Measurements from ENCODE around the gene PRM1. TPM values are rescaled to one million over a fixed set of nuclear protein-coding genes. Genes with fewer than 3 reads are reported as not detected.

The PRM1 gene
- total RNA-seq, 2 donors from 2014 or later, result not detected

DNA sequence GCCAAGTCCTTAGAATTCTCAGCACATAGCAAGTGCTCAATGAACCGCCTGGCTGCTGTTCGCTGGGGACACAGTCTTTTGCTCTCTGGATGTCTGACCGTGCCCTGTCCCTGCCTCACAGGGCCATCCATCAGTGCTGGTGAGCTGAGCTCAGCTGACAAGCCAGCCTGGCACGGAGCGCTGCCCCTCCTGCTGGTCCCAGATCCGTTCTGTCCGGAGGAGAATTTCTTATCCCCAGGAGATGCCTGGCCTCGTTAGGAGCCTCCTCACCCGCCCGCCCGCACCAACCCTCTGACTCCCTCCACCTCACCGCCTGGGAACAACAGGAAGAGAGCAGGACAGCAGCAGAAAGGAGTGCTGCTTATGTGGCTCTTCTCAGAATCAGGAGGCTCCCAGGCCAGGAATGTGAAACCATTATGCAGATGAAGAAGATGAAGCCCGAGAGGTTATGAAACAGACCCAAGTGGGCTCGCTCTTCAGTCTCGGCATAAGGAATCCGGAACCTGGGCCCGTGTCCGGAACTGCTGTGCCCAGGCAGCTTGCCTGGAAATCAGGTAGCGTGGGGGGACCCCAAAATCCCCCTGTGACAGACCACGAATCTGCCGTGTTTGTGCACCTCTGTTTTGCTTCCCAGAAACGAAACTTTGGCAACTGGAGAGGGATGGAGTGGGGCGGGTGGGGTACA lies 35.3 kb upstream of the PRM1 start:
- no peaks in the 10 kb centered on the region for H3K36me3 ChIP-seq
- no peaks in the 10 kb centered on the region for H3K9me3 ChIP-seq
- TF ChIP-seq, protein P1, sequence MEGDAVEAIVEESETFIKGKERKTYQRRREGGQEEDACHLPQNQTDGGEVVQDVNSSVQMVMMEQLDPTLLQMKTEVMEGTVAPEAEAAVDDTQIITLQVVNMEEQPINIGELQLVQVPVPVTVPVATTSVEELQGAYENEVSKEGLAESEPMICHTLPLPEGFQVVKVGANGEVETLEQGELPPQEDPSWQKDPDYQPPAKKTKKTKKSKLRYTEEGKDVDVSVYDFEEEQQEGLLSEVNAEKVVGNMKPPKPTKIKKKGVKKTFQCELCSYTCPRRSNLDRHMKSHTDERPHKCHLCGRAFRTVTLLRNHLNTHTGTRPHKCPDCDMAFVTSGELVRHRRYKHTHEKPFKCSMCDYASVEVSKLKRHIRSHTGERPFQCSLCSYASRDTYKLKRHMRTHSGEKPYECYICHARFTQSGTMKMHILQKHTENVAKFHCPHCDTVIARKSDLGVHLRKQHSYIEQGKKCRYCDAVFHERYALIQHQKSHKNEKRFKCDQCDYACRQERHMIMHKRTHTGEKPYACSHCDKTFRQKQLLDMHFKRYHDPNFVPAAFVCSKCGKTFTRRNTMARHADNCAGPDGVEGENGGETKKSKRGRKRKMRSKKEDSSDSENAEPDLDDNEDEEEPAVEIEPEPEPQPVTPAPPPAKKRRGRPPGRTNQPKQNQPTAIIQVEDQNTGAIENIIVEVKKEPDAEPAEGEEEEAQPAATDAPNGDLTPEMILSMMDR (IDR thresholded peaks at IDR 0.05), result no peak

DNA sequence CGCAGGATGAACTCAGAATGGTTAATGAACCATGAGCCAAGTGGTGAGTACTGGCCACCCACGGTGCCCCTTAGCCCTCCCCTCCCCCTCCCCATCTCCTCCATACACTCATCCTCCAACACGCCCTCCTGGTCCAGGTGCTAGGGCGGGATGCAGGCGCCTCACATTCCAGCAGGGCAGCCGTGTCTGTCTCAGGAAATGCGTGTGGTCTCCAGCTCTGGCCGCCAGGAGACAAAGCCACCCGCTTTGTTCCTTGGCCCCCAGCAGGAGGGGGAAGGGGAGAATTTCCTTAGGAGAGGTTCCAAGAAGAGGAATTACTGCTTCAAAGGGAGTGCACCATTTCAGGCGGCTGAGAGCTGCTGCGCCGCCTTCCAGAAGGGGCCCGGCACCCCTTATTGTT lies 34.4 kb upstream of the PRM1 start:
- peaks cover 0 to 7% of the 10 kb centered on the region in 2 donors for H3K4me1 ChIP-seq
- TF ChIP-seq, protein P1 (IDR thresholded peaks at IDR 0.05), result no peak
- H3K9me3 ChIP-seq, result no peaks in the 10 kb centered on the region
- H3K27me3 ChIP-seq, result no peaks in the 10 kb centered on the region
- no peak overlapping the region for H3K4me3 ChIP-seq
- H3K27ac ChIP-seq, result no peak overlapping the region
- no peaks in the 10 kb centered on the region for H3K36me3 ChIP-seq
- DNase-seq (ENCODE audit: low spot score), result no peak

More for the DNA sequence above, 35.3 kb upstream of the PRM1 start:
- H3K4me1 ChIP-seq, result peaks cover 0 to 7% of the 10 kb centered on the region in 2 donors
- H3K27me3 ChIP-seq, result no peaks in the 10 kb centered on the region
- DNase-seq (ENCODE audit: low spot score), result no peak
- H3K4me3 ChIP-seq, result no peak overlapping the region
- no peak overlapping the region for H3K27ac ChIP-seq

DNA sequence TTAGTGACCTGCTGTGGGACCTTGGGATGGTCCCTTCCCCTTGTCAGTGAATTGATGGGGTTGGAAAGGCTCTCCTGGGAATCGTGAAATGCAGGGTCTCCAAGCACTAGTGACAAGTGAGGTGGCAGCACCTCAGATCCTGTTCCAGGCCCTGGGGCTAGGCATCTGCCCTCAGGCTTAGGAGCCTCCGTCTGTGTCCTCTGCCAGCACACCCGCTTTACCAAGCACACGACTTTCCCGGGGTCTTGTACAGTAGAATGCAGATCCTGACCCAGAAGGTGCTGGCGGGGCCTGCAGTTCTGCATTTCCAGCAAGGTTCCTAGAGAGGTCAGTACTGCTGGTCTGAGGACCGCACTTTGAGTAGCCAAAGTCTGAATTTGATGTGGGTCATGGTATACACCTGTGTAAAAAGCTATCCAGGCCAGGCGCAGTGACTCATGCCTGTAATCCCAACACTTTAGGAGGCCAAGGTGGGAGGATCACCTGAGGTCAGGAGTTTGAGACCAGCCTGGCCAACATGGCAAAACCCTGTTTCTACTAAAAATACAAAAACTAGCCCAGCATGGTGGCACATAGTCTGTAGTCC lies 33.3 kb upstream of the PRM1 start:
- no peaks in the 10 kb centered on the region for H3K36me3 ChIP-seq
- H3K4me3 ChIP-seq, result no peak overlapping the region
- no peaks in the 10 kb centered on the region for H3K27me3 ChIP-seq
- DNase-seq (ENCODE audit: low spot score), result no peak
- peaks cover 0 to 7% of the 10 kb centered on the region in 2 donors for H3K4me1 ChIP-seq
- TF ChIP-seq, protein P1 (IDR thresholded peaks at IDR 0.05), result no peak
- no peaks in the 10 kb centered on the region for H3K9me3 ChIP-seq
- H3K27ac ChIP-seq, result no peak overlapping the region

DNA sequence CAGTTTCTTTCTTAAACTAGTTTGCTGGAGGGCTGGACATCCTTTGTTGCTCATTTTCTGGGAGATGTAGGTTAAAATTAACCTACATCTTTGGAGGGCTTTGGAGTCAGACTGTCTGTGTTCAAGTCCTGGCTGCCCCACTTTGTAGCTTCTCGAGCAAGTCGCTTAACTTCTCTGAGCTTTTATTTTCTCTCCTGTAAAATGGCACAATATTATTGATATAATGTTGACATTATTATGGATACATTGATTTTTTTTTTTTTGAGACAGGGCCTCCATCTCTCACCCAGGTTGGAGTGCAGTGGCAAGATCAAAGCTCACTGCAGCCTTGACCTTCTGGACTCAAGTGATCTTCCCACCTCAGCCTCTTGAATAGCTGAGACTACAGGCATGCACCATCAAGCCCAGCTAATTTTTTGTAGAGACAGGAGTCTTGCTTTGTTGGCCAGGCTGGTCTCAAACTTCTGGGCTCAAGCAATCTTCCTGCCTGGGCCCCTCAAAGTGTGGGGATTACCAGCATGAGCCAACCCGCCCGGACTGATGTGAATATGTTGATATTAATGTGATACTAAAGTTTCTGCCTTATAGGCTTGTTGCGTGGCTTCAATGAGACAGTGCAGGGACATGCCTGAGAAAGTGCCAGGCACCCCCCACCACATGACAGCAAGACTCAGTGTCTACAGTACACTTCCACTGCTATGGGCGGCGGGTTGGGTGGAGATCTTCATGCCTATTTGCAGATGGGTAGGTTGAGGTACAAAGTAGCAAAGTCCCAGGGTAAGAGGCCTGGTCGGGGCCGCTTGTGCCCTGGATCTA lies 32.6 kb upstream of the PRM1 start:
- TF ChIP-seq, protein P1 (IDR thresholded peaks at IDR 0.05), result no peak
- H3K36me3 ChIP-seq, result no peaks in the 10 kb centered on the region
- H3K27ac ChIP-seq, result no peak overlapping the region
- no peaks in the 10 kb centered on the region for H3K9me3 ChIP-seq
- no peak for DNase-seq (ENCODE audit: low spot score)
- peaks cover 0 to 7% of the 10 kb centered on the region in 2 donors for H3K4me1 ChIP-seq
- H3K27me3 ChIP-seq, result no peaks in the 10 kb centered on the region
- no peak overlapping the region for H3K4me3 ChIP-seq

DNA sequence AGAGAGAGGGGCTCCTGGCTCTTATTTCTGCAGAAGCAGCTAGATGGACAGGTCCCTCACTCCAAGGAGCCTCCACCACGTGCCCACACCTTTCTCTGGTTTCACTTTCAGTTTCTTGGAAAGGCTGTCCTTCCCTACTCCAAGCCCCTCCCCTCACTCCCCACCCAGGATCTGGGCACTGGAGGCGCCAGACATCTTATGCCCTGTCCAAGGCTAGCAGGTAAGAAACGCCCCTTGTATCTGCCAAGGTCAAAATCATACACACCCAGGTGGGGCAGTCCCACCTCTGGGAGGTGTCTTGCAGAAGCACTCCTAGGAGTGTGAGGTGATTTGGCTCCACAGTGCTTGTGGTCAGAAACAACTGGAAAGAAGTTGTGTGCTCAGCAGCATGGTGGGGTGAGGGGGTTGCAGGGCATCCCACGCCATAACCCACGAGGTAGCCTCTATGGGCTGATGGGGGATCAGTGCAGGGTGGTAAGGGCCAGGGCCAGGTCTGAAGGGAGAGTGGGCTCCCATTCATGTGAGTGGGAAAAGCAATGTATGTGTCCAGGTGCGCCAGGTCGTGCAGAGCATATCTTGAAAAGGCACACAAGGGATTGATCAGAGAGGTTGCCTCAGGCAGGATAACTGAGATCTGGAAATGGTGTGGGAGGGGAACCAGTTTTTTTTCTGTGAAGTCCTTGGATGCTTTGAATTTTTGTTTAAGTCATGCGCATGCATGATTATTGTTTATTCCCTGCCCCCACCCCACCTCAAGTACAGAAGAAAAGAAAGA lies 31.8 kb upstream of the PRM1 start:
- Histone ChIP-seq H3K4me1 (peaks cover 0 to 7% of the 10 kb centered on the region in 2 donors), H3K27me3 (no peaks in the 10 kb centered on the region), H3K4me3 (no peak overlapping the region), H3K27ac (no peak overlapping the region), H3K36me3 (no peaks in the 10 kb centered on the region), H3K9me3 (no peaks in the 10 kb centered on the region)
- DNase-seq (ENCODE audit: low spot score), result no peak
- TF ChIP-seq, protein P1 (IDR thresholded peaks at IDR 0.05), result no peak

Measured in right atrium auricular region (tissue), 2 donors.